BLaER1 (cell line): ENCODE measurements around the gene HSPA4L.
A peak's percentile ranks its signal among the peaks of the same experiment; 100 is the strongest.

Experiments
- H3K27ac ChIP-seq: shearing (Covaris generic); formaldehyde crosslinking; 2 replicates; pipeline ENCODE4 v1.8.1; 2022
- H3K27me3 ChIP-seq: shearing (Covaris generic); formaldehyde crosslinking; 2 replicates; pipeline ENCODE4 v1.8.1; 2022
- H3K36me3 ChIP-seq: shearing (Covaris generic); formaldehyde crosslinking; 2 replicates; pipeline ENCODE4 v1.8.1; 2022
- H3K4me1 ChIP-seq: shearing (Covaris generic); formaldehyde crosslinking; 2 replicates; pipeline ENCODE4 v1.8.1; 2022
- H3K4me2 ChIP-seq: shearing (Covaris generic); formaldehyde crosslinking; 2 replicates; pipeline ENCODE4 v1.8.1; 2022
- H3K4me3 ChIP-seq: shearing (Covaris generic); formaldehyde crosslinking; 2 replicates; pipeline ENCODE4 v1.8.1; 2022
- H3K9ac ChIP-seq: shearing (Covaris generic); formaldehyde crosslinking; 2 replicates; pipeline ENCODE4 v1.8.1; 2022
- H3K9me3 ChIP-seq: shearing (Covaris generic); formaldehyde crosslinking; 2 replicates; pipeline ENCODE4 v1.8.1; 2022
- H4K20me1 ChIP-seq: shearing (Covaris generic); formaldehyde crosslinking; 2 replicates; pipeline ENCODE4 v1.8.1; 2022
- Cebpa-rat ChIP-seq: shearing (Covaris generic); IDR thresholded peaks from 2 replicates; pipeline ENCODE4 v1.8.1; 2022

The HSPA4L gene

GRCh38 chr4:127783026-127783769 lies 1.1 kb downstream of the HSPA4L start:
- H3K9me3 ChIP-seq, result peaks cover 13% of the 10 kb centered on the region; the same call in 1 of the 2 replicates
- no peaks in the 10 kb centered on the region for H3K4me1 ChIP-seq
- TF ChIP-seq Cebpa-rat, result no peak
- no peaks in the 10 kb centered on the region for H4K20me1 ChIP-seq
- no peak overlapping the region for H3K27ac ChIP-seq
- H3K4me2 ChIP-seq, result peak overlapping the region; percentile 73
- peak overlapping the region; percentile 68 for H3K4me3 ChIP-seq
- no peaks in the 10 kb centered on the region for H3K36me3 ChIP-seq
- H3K9ac ChIP-seq, result no peak overlapping the region; the same call in 1 of the 2 replicates
- peaks cover 29% of the 10 kb centered on the region for H3K27me3 ChIP-seq

- Histone ChIP-seq H3K27me3 (peaks cover 29% of the 10 kb centered on the region), H3K27ac (no peak overlapping the region), H3K9ac (no peak overlapping the region), H3K4me2 (no peak overlapping the region), H3K36me3 (no peaks in the 10 kb centered on the region), H4K20me1 (no peaks in the 10 kb centered on the region), H3K4me3 (no peak overlapping the region), H3K9me3 (peaks cover 13% of the 10 kb centered on the region; the same call in 1 of the 2 replicates), H3K4me1 (no peaks in the 10 kb centered on the region)
- no peak for TF ChIP-seq Cebpa-rat
Measured at GRCh38 chr4:127783955-127784770, 2.0 kb downstream of the HSPA4L start.

GRCh38 chr4:127788517-127788916 lies 6.4 kb downstream of the HSPA4L start:
- Histone ChIP-seq H3K36me3 (no peaks in the 10 kb centered on the region), H3K27me3 (no peaks in the 10 kb centered on the region), H3K4me2 (no peak overlapping the region), H3K9ac (no peak overlapping the region), H3K9me3 (no peaks in the 10 kb centered on the region), H4K20me1 (no peaks in the 10 kb centered on the region), H3K4me3 (no peak overlapping the region), H3K27ac (no peak overlapping the region), H3K4me1 (no peaks in the 10 kb centered on the region)
- TF ChIP-seq Cebpa-rat, result no peak

- Histone ChIP-seq H3K27me3 (no peaks in the 10 kb centered on the region), H3K4me2 (no peak overlapping the region), H3K27ac (no peak overlapping the region), H4K20me1 (no peaks in the 10 kb centered on the region), H3K9me3 (no peaks in the 10 kb centered on the region), H3K4me3 (no peak overlapping the region), H3K9ac (no peak overlapping the region), H3K36me3 (no peaks in the 10 kb centered on the region), H3K4me1 (no peaks in the 10 kb centered on the region)
- no peak for TF ChIP-seq Cebpa-rat
Measured at GRCh38 chr4:127791391-127791790, 9.3 kb downstream of the HSPA4L start.

- no peak for TF ChIP-seq Cebpa-rat
- no peak overlapping the region for H3K4me2 ChIP-seq
- H3K4me1 ChIP-seq, result no peaks in the 10 kb centered on the region
- no peaks in the 10 kb centered on the region for H3K9me3 ChIP-seq
- no peak overlapping the region for H3K4me3 ChIP-seq
- H3K27ac ChIP-seq, result no peak overlapping the region
- H3K9ac ChIP-seq, result no peak overlapping the region
- H4K20me1 ChIP-seq, result no peaks in the 10 kb centered on the region
- H3K36me3 ChIP-seq, result no peaks in the 10 kb centered on the region
- H3K27me3 ChIP-seq, result no peaks in the 10 kb centered on the region
Measured at GRCh38 chr4:127793528-127793927, 11.4 kb downstream of the HSPA4L start.

GRCh38 chr4:127799711-127800110 lies 17.6 kb downstream of the HSPA4L start:
- Histone ChIP-seq H3K9me3 (no peaks in the 10 kb centered on the region), H3K4me1 (no peaks in the 10 kb centered on the region), H3K27ac (no peak overlapping the region), H3K4me3 (no peak overlapping the region), H3K27me3 (no peaks in the 10 kb centered on the region), H3K9ac (no peak overlapping the region), H3K36me3 (no peaks in the 10 kb centered on the region), H3K4me2 (no peak overlapping the region), H4K20me1 (no peaks in the 10 kb centered on the region)
- no peak for TF ChIP-seq Cebpa-rat

GRCh38 chr4:127809173-127809800 lies 27.2 kb downstream of the HSPA4L start:
- no peaks in the 10 kb centered on the region for H3K27me3 ChIP-seq
- H3K9me3 ChIP-seq, result no peaks in the 10 kb centered on the region
- H3K27ac ChIP-seq, result no peak overlapping the region
- no peaks in the 10 kb centered on the region for H3K4me1 ChIP-seq
- H3K9ac ChIP-seq, result no peak overlapping the region
- H4K20me1 ChIP-seq, result no peaks in the 10 kb centered on the region
- no peak overlapping the region for H3K4me2 ChIP-seq
- TF ChIP-seq Cebpa-rat, result no peak
- no peak overlapping the region for H3K4me3 ChIP-seq
- H3K36me3 ChIP-seq, result no peaks in the 10 kb centered on the region

- H3K4me1 ChIP-seq, result no peaks in the 10 kb centered on the region
- H3K36me3 ChIP-seq, result no peaks in the 10 kb centered on the region
- H3K9me3 ChIP-seq, result no peaks in the 10 kb centered on the region
- H3K27me3 ChIP-seq, result no peaks in the 10 kb centered on the region
- no peak overlapping the region for H3K27ac ChIP-seq
- H3K4me2 ChIP-seq, result no peak overlapping the region
- H3K4me3 ChIP-seq, result no peak overlapping the region
- TF ChIP-seq Cebpa-rat, result no peak
- no peak overlapping the region for H3K9ac ChIP-seq
- no peaks in the 10 kb centered on the region for H4K20me1 ChIP-seq
Measured at GRCh38 chr4:127810551-127810950, 28.4 kb downstream of the HSPA4L start.

GRCh38 chr4:127822430-127822829 lies 40.3 kb downstream of the HSPA4L start:
- no peak for TF ChIP-seq Cebpa-rat
- H4K20me1 ChIP-seq, result no peaks in the 10 kb centered on the region
- no peaks in the 10 kb centered on the region for H3K27me3 ChIP-seq
- H3K4me3 ChIP-seq, result no peak overlapping the region
- no peak overlapping the region for H3K4me2 ChIP-seq
- no peaks in the 10 kb centered on the region for H3K9me3 ChIP-seq
- H3K4me1 ChIP-seq, result no peaks in the 10 kb centered on the region
- no peak overlapping the region for H3K27ac ChIP-seq
- H3K9ac ChIP-seq, result no peak overlapping the region
- H3K36me3 ChIP-seq, result no peaks in the 10 kb centered on the region

GRCh38 chr4:127828121-127828520 lies 46.0 kb downstream of the HSPA4L start:
- Histone ChIP-seq H3K36me3 (no peaks in the 10 kb centered on the region), H3K4me3 (no peak overlapping the region), H3K27ac (no peak overlapping the region), H3K27me3 (no peaks in the 10 kb centered on the region), H3K9ac (no peak overlapping the region), H4K20me1 (no peaks in the 10 kb centered on the region), H3K4me1 (no peaks in the 10 kb centered on the region), H3K4me2 (no peak overlapping the region), H3K9me3 (no peaks in the 10 kb centered on the region)
- TF ChIP-seq Cebpa-rat, result no peak
